ENCODE results near the gene EFCAB14.

- TF ChIP-seq GATA2 (IDR thresholded peaks at IDR 0.05; ENCODE audit: insufficient read depth, insufficient read length, low read depth, low read length), result no peak
- TF ChIP-seq CTCF (IDR thresholded peaks at IDR 0.05; ENCODE audit: extremely low read depth in 1 of 2, insufficient read depth in 1 of 2, low read depth in 1 of 2, low read length in 2 of 2), result no peak
- no peak for TF ChIP-seq MYC (IDR thresholded peaks at IDR 0.05; ENCODE audit: low read depth, low read length)
- TF ChIP-seq EZH2 (IDR thresholded peaks at IDR 0.05; ENCODE audit: borderline replicate concordance, low read depth, low read length, severe bottlenecking), result no peak
- no peak for TF ChIP-seq POLR2A (IDR thresholded peaks at IDR 0.05; ENCODE audit: low read depth, low read length)
- no peak for TF ChIP-seq POLR2AphosphoS5 (IDR thresholded peaks at IDR 0.05; ENCODE audit: insufficient read depth, low read depth, low read length)
- TF ChIP-seq FOS (IDR thresholded peaks at IDR 0.05; ENCODE audit: borderline replicate concordance, insufficient read depth, low read length), result no peak
These were observed 49.5 kb upstream of the EFCAB14 start for GRCh38 chr1:46768445-46768844.

All from endothelial cell of umbilical vein (primary cell).